ENCODE measurements around the gene TMEM181.
"Not testable (repeated sequence)": the region's sequence is repeated elsewhere in the genome, so short reads cannot be mapped to it uniquely, and the experiment has no call there.

Gene TMEM181

GRCh38 chr6:158622545-158623190 is 62.8 kb downstream of the TMEM181 start:
- no peak for DNase-seq

GRCh38 chr6:158624684-158625682 is 65.1 kb downstream of the TMEM181 start:
- DNase-seq: no peak

GRCh38 chr6:158625881-158626305 is 66.0 kb downstream of the TMEM181 start:
- no peak for DNase-seq

- no peak for DNase-seq
Measured at GRCh38 chr6:158626360-158627167, 66.7 kb downstream of the TMEM181 start.

GRCh38 chr6:158627168-158627939 is 67.5 kb downstream of the TMEM181 start:
- no peak for DNase-seq

GRCh38 chr6:158627940-158628211 is 68.0 kb downstream of the TMEM181 start:
- DNase-seq: no peak

- DNase-seq: no peak
Measured at GRCh38 chr6:158628542-158628941, 68.7 kb downstream of the TMEM181 start.

GRCh38 chr6:158629367-158630221 is 69.7 kb downstream of the TMEM181 start:
- no peak for DNase-seq

GRCh38 chr6:158630938-158631616 is 71.2 kb downstream of the TMEM181 start:
- no peak for DNase-seq

GRCh38 chr6:158631678-158632537 is 72.0 kb downstream of the TMEM181 start:
- peak in 1 of 14 donors; percentile 10 for DNase-seq

- not testable (repeated sequence) for DNase-seq
Measured at GRCh38 chr6:158632538-158633119, 72.7 kb downstream of the TMEM181 start.

GRCh38 chr6:158633127-158633526 is 73.2 kb downstream of the TMEM181 start:
- DNase-seq: no peak

- no peak for DNase-seq
Measured at GRCh38 chr6:158634695-158635426, 75.0 kb downstream of the TMEM181 start.

GRCh38 chr6:158635427-158636073 is 75.7 kb downstream of the TMEM181 start:
- DNase-seq: no peak

- DNase-seq: no peak
Measured at GRCh38 chr6:158636778-158637177, 76.9 kb downstream of the TMEM181 start.

GRCh38 chr6:158638324-158638854 is 78.5 kb downstream of the TMEM181 start:
- no peak for DNase-seq

- DNase-seq: no peak
Measured at GRCh38 chr6:158639056-158639455, 79.2 kb downstream of the TMEM181 start.

GRCh38 chr6:158640519-158640918 is 80.6 kb downstream of the TMEM181 start:
- no peak for DNase-seq

Data from C1 segment of cervical spinal cord (tissue), 14 donors.